ENCODE results near the gene LAIR1.

GRCh38 chr19:54354761-54355160, 10.0 kb downstream of the LAIR1 start:
- no peak for TF ChIP-seq CTCF (IDR thresholded peaks at IDR 0.05)
- TF ChIP-seq EZH2phosphoT487 (IDR thresholded peaks at IDR 0.05; ENCODE audit: borderline replicate concordance, low read depth) = no peak
